Loucy (cell line): ENCODE measurements around the gene SCAND1.

ENCODE experiments used
- CTCF ChIP-seq: fragments of 200-600 bp; sonication (generic); conservative IDR thresholded peaks from 2 replicates; pipeline ENCODE4 v1.5.1; 2014; ENCODE audit warnings: mild to moderate bottlenecking, antibody characterized with exemption, low read length
- EZH2phosphoT487 ChIP-seq: fragments of 200-600 bp; IDR thresholded peaks from 2 replicates; pipeline ENCODE4 v1.6.1; 2018; ENCODE audit warnings: antibody characterized with exemption, mild to moderate bottlenecking, moderate library complexity, borderline replicate concordance

GRCh38 chr20:35952480-35953386, 1.6 kb downstream of the SCAND1 start:
- TF ChIP-seq CTCF = no peak
- TF ChIP-seq EZH2phosphoT487 = no peak
